PC-3 (cell line): ENCODE measurements around the gene PPP1R1C.

Experiments used
- CTCF ChIP-seq: fragments of 300-600 bp; sonication (generic); conservative IDR thresholded peaks from 2 replicates; pipeline ENCODE4 v1.5.1; 2017; ENCODE audit warnings: antibody characterized with exemption, low read depth, mild to moderate bottlenecking, low read length
- EZH2phosphoT487 ChIP-seq: fragments of 300-600 bp; sonication (generic); IDR thresholded peaks from 2 replicates; pipeline ENCODE4 v1.6.1; 2018; ENCODE audit warnings: mild to moderate bottlenecking, antibody characterized with exemption, low read length, borderline replicate concordance

- TF ChIP-seq CTCF, result no peak
- TF ChIP-seq EZH2phosphoT487, result no peak
Measured at GRCh38 chr2:182031956-182032355, 46.3 kb downstream of the PPP1R1C start.
